ENCODE measurements around the gene PODXL. TPM values are rescaled to one million over a fixed set of nuclear protein-coding genes. Genes with fewer than 3 reads are reported as not detected.

Gene PODXL
- polyA plus RNA-seq, 1 donor from 2014 or later, result 4.5 TPM

DNA sequence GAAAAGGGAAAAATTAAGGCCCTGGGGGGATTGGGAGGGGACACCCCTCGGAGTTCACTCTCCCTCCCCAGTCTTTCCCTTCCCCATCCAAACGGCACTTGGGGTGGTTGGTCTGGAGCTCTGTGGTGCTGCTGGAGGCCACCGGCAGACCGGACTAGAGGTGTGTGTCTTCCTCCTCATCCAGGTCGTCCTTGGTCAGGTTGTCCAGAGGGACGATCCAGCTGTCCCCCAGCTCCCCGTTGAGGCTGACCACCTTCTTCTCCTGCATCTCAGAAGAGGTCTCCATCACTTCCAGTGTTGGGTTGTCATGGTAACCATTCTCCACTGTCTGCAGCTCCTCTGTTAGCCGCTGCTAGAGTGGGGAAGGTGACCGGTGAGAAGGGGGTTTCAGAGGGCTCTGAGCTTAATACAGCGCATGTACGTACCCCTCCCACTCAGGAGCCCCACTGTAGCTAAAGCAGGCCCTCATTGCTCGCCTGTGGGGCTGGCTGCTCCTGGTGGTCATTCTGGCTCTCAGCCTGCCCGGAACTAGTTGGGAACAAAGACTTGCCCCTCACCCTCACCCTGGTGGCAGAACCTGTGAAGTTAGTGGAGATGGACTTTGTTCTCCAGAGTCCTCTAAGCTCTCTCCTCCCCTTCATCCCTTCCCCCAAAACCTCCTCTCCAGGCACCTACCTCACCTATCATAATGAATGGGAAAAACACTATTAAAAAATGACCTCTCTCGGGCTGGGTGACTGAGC is 52.1 kb downstream of the PODXL start:
- Histone ChIP-seq H3K4me3 (ENCODE audit: low read length) (no peak overlapping the region), H3K27me3 (ENCODE audit: insufficient read depth, low read depth, low read length) (no peaks in the 10 kb centered on the region), H3F3A (ENCODE audit: insufficient read depth, low read length, poor library complexity, severe bottlenecking) (no peaks in the 10 kb centered on the region), H3K79me2 (replicated peaks; ENCODE audit: insufficient read depth, low read length) (no peaks in the 10 kb centered on the region), H3K9ac (ENCODE audit: low read length) (no peak overlapping the region), H3K9me3 (ENCODE audit: low read length) (no peaks in the 10 kb centered on the region), H2AFZ (ENCODE audit: low read depth, low read length) (no peak overlapping the region), H3K4me2 (ENCODE audit: low read length) (no peak overlapping the region), H3K36me3 (ENCODE audit: insufficient read depth, low read length) (no peaks in the 10 kb centered on the region), H4K20me1 (ENCODE audit: insufficient read depth) (no peaks in the 10 kb centered on the region), H3K9me2 (ENCODE audit: insufficient read depth, low read length) (no peaks in the 10 kb centered on the region), H3K27ac (ENCODE audit: low read length) (no peak overlapping the region)
- TF ChIP-seq POLR2AphosphoS5 (IDR thresholded peaks at IDR 0.05) (no peak), SMC3 (conservative IDR thresholded peaks at IDR 0.05; ENCODE audit: poor library complexity) (no peak), MXI1 (conservative IDR thresholded peaks at IDR 0.05; ENCODE audit: poor library complexity, severe bottlenecking) (no peak), EP300 (conservative IDR thresholded peaks at IDR 0.05; ENCODE audit: poor library complexity, severe bottlenecking) (no peak), EZH2 (IDR thresholded peaks at IDR 0.05; ENCODE audit: borderline replicate concordance, insufficient read depth, low read length, poor library complexity, severe bottlenecking) (no peak), TAF1 (IDR thresholded peaks at IDR 0.05; ENCODE audit: low read depth) (no peak), RAD21 (conservative IDR thresholded peaks at IDR 0.05) (no peak)
- TF ChIP-seq, protein P1, sequence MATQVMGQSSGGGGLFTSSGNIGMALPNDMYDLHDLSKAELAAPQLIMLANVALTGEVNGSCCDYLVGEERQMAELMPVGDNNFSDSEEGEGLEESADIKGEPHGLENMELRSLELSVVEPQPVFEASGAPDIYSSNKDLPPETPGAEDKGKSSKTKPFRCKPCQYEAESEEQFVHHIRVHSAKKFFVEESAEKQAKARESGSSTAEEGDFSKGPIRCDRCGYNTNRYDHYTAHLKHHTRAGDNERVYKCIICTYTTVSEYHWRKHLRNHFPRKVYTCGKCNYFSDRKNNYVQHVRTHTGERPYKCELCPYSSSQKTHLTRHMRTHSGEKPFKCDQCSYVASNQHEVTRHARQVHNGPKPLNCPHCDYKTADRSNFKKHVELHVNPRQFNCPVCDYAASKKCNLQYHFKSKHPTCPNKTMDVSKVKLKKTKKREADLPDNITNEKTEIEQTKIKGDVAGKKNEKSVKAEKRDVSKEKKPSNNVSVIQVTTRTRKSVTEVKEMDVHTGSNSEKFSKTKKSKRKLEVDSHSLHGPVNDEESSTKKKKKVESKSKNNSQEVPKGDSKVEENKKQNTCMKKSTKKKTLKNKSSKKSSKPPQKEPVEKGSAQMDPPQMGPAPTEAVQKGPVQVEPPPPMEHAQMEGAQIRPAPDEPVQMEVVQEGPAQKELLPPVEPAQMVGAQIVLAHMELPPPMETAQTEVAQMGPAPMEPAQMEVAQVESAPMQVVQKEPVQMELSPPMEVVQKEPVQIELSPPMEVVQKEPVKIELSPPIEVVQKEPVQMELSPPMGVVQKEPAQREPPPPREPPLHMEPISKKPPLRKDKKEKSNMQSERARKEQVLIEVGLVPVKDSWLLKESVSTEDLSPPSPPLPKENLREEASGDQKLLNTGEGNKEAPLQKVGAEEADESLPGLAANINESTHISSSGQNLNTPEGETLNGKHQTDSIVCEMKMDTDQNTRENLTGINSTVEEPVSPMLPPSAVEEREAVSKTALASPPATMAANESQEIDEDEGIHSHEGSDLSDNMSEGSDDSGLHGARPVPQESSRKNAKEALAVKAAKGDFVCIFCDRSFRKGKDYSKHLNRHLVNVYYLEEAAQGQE (IDR thresholded peaks at IDR 0.05; ENCODE audit: borderline replicate concordance), result no peak
- TF ChIP-seq, protein P2, sequence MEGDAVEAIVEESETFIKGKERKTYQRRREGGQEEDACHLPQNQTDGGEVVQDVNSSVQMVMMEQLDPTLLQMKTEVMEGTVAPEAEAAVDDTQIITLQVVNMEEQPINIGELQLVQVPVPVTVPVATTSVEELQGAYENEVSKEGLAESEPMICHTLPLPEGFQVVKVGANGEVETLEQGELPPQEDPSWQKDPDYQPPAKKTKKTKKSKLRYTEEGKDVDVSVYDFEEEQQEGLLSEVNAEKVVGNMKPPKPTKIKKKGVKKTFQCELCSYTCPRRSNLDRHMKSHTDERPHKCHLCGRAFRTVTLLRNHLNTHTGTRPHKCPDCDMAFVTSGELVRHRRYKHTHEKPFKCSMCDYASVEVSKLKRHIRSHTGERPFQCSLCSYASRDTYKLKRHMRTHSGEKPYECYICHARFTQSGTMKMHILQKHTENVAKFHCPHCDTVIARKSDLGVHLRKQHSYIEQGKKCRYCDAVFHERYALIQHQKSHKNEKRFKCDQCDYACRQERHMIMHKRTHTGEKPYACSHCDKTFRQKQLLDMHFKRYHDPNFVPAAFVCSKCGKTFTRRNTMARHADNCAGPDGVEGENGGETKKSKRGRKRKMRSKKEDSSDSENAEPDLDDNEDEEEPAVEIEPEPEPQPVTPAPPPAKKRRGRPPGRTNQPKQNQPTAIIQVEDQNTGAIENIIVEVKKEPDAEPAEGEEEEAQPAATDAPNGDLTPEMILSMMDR (IDR thresholded peaks at IDR 0.05; ENCODE audit: poor library complexity, severe bottlenecking), result no peak

DNA sequence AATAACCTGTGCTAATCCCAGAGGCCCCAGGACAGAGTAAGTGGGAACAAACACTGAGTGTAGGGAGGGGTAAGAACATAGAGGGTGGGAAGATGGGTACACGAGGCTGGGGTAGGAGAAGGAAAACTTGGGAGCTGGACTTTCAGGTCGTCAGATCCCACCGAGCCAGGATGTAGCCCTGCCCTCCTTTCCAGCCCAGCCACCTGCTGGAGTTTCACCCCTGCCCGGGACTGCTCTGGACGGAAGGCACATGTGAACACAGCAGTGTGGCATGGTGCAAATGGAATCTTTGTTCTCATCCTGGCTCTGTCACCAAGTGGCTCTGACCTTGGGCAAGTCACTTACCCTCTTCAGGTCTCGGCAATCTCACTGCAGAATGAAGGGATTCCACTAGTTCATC is 52.8 kb downstream of the PODXL start:
- no peaks in the 10 kb centered on the region for H3K27me3 ChIP-seq (ENCODE audit: insufficient read depth, low read depth, low read length)
- H3K4me3 ChIP-seq (ENCODE audit: low read length), result no peak overlapping the region
- H3K9ac ChIP-seq (ENCODE audit: low read length), result no peak overlapping the region
- H4K20me1 ChIP-seq (ENCODE audit: insufficient read depth), result no peaks in the 10 kb centered on the region
- no peak overlapping the region for H3K4me2 ChIP-seq (ENCODE audit: low read length)
- H3K9me3 ChIP-seq (ENCODE audit: low read length), result no peaks in the 10 kb centered on the region
- no peaks in the 10 kb centered on the region for H3K36me3 ChIP-seq (ENCODE audit: insufficient read depth, low read length)
- H3K9me2 ChIP-seq (ENCODE audit: insufficient read depth, low read length), result no peaks in the 10 kb centered on the region
- H3K27ac ChIP-seq (ENCODE audit: low read length), result no peak overlapping the region
- no peaks in the 10 kb centered on the region for H3F3A ChIP-seq (ENCODE audit: insufficient read depth, low read length, poor library complexity, severe bottlenecking)
- H2AFZ ChIP-seq (ENCODE audit: low read depth, low read length), result no peak overlapping the region
- no peak for TF ChIP-seq EP300 (conservative IDR thresholded peaks at IDR 0.05; ENCODE audit: poor library complexity, severe bottlenecking)
- H3K79me2 ChIP-seq (replicated peaks; ENCODE audit: insufficient read depth, low read length), result no peaks in the 10 kb centered on the region

Measured in neural cell (in vitro differentiated cells).